Right atrium auricular region (tissue), 2 donors: Measurements from ENCODE around the gene GAK. TPM values are rescaled to one million over a fixed set of nuclear protein-coding genes. Genes with fewer than 3 reads are reported as not detected.

ENCODE experiments used
- DNase-seq: peaks from one replicate; pipeline ENCODE4 v3.0.0-alpha.2; 2019; ENCODE audit warnings: low spot score
- H3K27ac ChIP-seq, 2 donors: fragments of 200-600 bp; sonication (generic); 1 replicate in 1 of 2; 2 replicates in 1 of 2; pipeline ENCODE4 v1.5.1; 2016 to 2019
- H3K27me3 ChIP-seq, 2 donors: fragments of 200-600 bp; sonication (generic); one replicate each; pipeline versions ENCODE4 v1.5.1 to v1.6.0; 2017 to 2019
- H3K36me3 ChIP-seq: fragments of 200-600 bp; sonication (generic); one replicate; pipeline ENCODE4 v1.5.1; 2016
- H3K4me1 ChIP-seq, 2 donors: fragments of 200-600 bp; sonication (generic); one replicate each; pipeline versions ENCODE4 v1.5.1 to v1.6.0; 2017 to 2019
- H3K4me3 ChIP-seq, 2 donors: fragments of 200-600 bp; sonication (generic); 1 replicate in 1 of 2; 2 replicates in 1 of 2; pipeline ENCODE4 v1.5.1; 2017 to 2019; ENCODE audit warnings: mild to moderate bottlenecking in 1 of 2, moderate library complexity in 1 of 2
- H3K9me3 ChIP-seq, 2 donors: fragments of 200-600 bp; sonication (generic); one replicate each; pipeline ENCODE4 v1.5.1; 2019
- CTCF ChIP-seq, 2 donors: fragments of 200-600 bp; sonication (generic); IDR thresholded peaks; one replicate each; pipeline ENCODE4 v1.5.1; 2019; ENCODE audit warnings: antibody characterized with exemption in 2 of 2
- total RNA-seq, 2 donors: library from RNA; depleted of rRNA; stranded (reverse); fragments of >200 nt; gene quantifications; one replicate each; pipeline ENCODE4 v1.1.0, GENCODE V29; 2016

The GAK gene
- total RNA-seq, 2 donors from 2014 or later, result 27.8 to 52.2 TPM

GRCh38 chr4:827209-828081 is 104.7 kb downstream of the GAK start:
- Histone ChIP-seq H3K9me3 (no peaks in the 10 kb centered on the region), H3K4me1 (peaks cover 0 to 22% of the 10 kb centered on the region in 2 donors), H3K4me3 (peak overlapping the region in 1 of 2 donors; percentile 45), H3K27ac (no peak overlapping the region), H3K36me3 (no peaks in the 10 kb centered on the region), H3K27me3 (peaks cover 12 to 20% of the 10 kb centered on the region in 2 donors)
- DNase-seq, result no peak
- TF ChIP-seq CTCF (IDR thresholded peaks at IDR 0.05), result no peak

GRCh38 chr4:826508-827208 is 105.5 kb downstream of the GAK start:
- H3K4me1 ChIP-seq, result peaks cover 0 to 22% of the 10 kb centered on the region in 2 donors
- H3K4me3 ChIP-seq, result peak overlapping the region; percentile 7 to 45
- H3K27me3 ChIP-seq, result peaks cover 12 to 20% of the 10 kb centered on the region in 2 donors
- no peaks in the 10 kb centered on the region for H3K9me3 ChIP-seq
- H3K36me3 ChIP-seq, result no peaks in the 10 kb centered on the region
- no peak for TF ChIP-seq CTCF (IDR thresholded peaks at IDR 0.05)
- no peak overlapping the region for H3K27ac ChIP-seq
- no peak for DNase-seq

- Histone ChIP-seq H3K4me3 (peak within 1 kb of the TSS; percentile 9 to 51), H3K36me3 (no peaks in the 10 kb centered on the region), H3K27ac (no peak within 1 kb of the TSS), H3K27me3 (peaks cover 12 to 20% of the 10 kb centered on the region in 2 donors), H3K4me1 (peaks cover 0 to 22% of the 10 kb centered on the region in 2 donors), H3K9me3 (no peaks in the 10 kb centered on the region)
- no peak for DNase-seq
- no peak for TF ChIP-seq CTCF (IDR thresholded peaks at IDR 0.05)
Measured at GRCh38 chr4:825971-826330, 106.2 kb downstream of the GAK start, which contains the start of gene CPLX1. TSS of gene CPLX1 (minus strand) at chr4:826129. CDS start at chr4:824522, 1,607 bp downstream.

- no peak for TF ChIP-seq CTCF (IDR thresholded peaks at IDR 0.05)
- Histone ChIP-seq H3K27ac (no peak overlapping the region), H3K27me3 (peaks cover 12 to 20% of the 10 kb centered on the region in 2 donors), H3K4me3 (peak overlapping the region; percentile 9 to 51), H3K36me3 (no peaks in the 10 kb centered on the region), H3K9me3 (no peaks in the 10 kb centered on the region), H3K4me1 (peaks cover 0 to 22% of the 10 kb centered on the region in 2 donors)
- no peak for DNase-seq
Measured at GRCh38 chr4:825063-825970, 106.8 kb downstream of the GAK start.

- H3K27ac ChIP-seq, result no peak overlapping the region
- no peak overlapping the region for H3K4me3 ChIP-seq
- H3K27me3 ChIP-seq, result peaks cover 12 to 20% of the 10 kb centered on the region in 2 donors
- DNase-seq, result no peak
- TF ChIP-seq CTCF (IDR thresholded peaks at IDR 0.05), result no peak
- H3K9me3 ChIP-seq, result no peaks in the 10 kb centered on the region
- peaks cover 0 to 22% of the 10 kb centered on the region in 2 donors for H3K4me1 ChIP-seq
- no peaks in the 10 kb centered on the region for H3K36me3 ChIP-seq
Measured at GRCh38 chr4:824461-825062, 107.6 kb downstream of the GAK start.
